ENCODE data around the gene CFAP73. TPM values are rescaled to one million over a fixed set of nuclear protein-coding genes. Genes with fewer than 3 reads are reported as not detected.

Gene CFAP73
- total RNA-seq, 2 experiments from 2014 or later, result 1.7 to 1.9 TPM

- no peaks in the 10 kb centered on the region for H3K36me3 Mint-ChIP-seq (ENCODE audit: low read depth)
- H3K27me3 Mint-ChIP-seq, result no peaks in the 10 kb centered on the region
- no peaks in the 10 kb centered on the region for H3K9me3 Mint-ChIP-seq
- no peak for TF ChIP-seq CTCF (IDR thresholded peaks at IDR 0.05)
- DNase-seq (no peak), ATAC-seq (no peak)
- no peak overlapping the region for H3K4me3 Mint-ChIP-seq
- ChIA-PET CTCF (interaction anchor here (1.6 to 2.5 kb wide), 2 partner anchors 21 to 43 kb away, joined by 5 to 8 read pairs; no protein-coding TSS in a partner anchor), POLR2A (no interaction called here)
- H3K27ac Mint-ChIP-seq, result no peak overlapping the region
- intact Hi-C loops (cut with micrococcal nuclease), result no loop called here
- peaks cover 14% of the 10 kb centered on the region for H3K4me1 Mint-ChIP-seq (ENCODE audit: low read depth)
Observed at GRCh38 chr12:113131556-113131955, 18.0 kb upstream of the CFAP73 start.

GRCh38 chr12:113133036-113133435 is 16.5 kb upstream of the CFAP73 start:
- Mint-ChIP-seq H3K4me3 (no peak overlapping the region), H3K9me3 (no peaks in the 10 kb centered on the region), H3K27ac (no peak overlapping the region), H3K4me1 (ENCODE audit: low read depth) (peaks cover 18% of the 10 kb centered on the region), H3K36me3 (ENCODE audit: low read depth) (no peaks in the 10 kb centered on the region), H3K27me3 (no peaks in the 10 kb centered on the region)
- POLR2A ChIA-PET, result interaction anchor here (1.0 to 2.0 kb wide), 2 partner anchors 43 to 89 kb away, joined by 3 to 5 read pairs; partner anchors contain the start of gene TPCN1
- intact Hi-C loops (cut with micrococcal nuclease), result no loop called here
- no peak for DNase-seq
- ATAC-seq, result no peak
- CTCF ChIA-PET, result interaction anchor here (1.6 to 3.8 kb wide), 3 partner anchors 41 to 85 kb away, joined by 5 to 16 read pairs (median 5); no protein-coding TSS in a partner anchor
- TF ChIP-seq CTCF (IDR thresholded peaks at IDR 0.05), result no peak

GRCh38 chr12:113133666-113134065 is 15.9 kb upstream of the CFAP73 start:
- Mint-ChIP-seq H3K27ac (no peak overlapping the region), H3K4me3 (no peak overlapping the region), H3K9me3 (no peaks in the 10 kb centered on the region), H3K4me1 (ENCODE audit: low read depth) (peaks cover 18% of the 10 kb centered on the region), H3K27me3 (no peaks in the 10 kb centered on the region), H3K36me3 (ENCODE audit: low read depth) (no peaks in the 10 kb centered on the region)
- ChIA-PET CTCF (interaction anchor here (0.8 to 3.8 kb wide), 8 partner anchors 20 to 86 kb away, joined by 3 to 21 read pairs (median 5); no protein-coding TSS in a partner anchor), POLR2A (interaction anchor here (1.8 to 2.8 kb wide), 3 partner anchors 19 to 88 kb away, joined by 4 to 12 read pairs (median 5); partner anchors contain the start of genes DTX1 and TPCN1)
- intact Hi-C loops (cut with micrococcal nuclease), result no loop called here
- no peak for TF ChIP-seq CTCF (IDR thresholded peaks at IDR 0.05)
- ATAC-seq (no peak), DNase-seq (no peak)

- POLR2A ChIA-PET, result interaction anchor here (1.8 to 2.8 kb wide), 3 partner anchors 19 to 88 kb away, joined by 4 to 12 read pairs (median 5); partner anchors contain the start of genes DTX1 and TPCN1
Observed at GRCh38 chr12:113134071-113134470, 15.5 kb upstream of the CFAP73 start.

More at GRCh38 chr12:113134071-113134470, 15.5 kb upstream of the CFAP73 start:
- Mint-ChIP-seq H3K27me3 (no peaks in the 10 kb centered on the region), H3K4me3 (no peak overlapping the region), H3K36me3 (ENCODE audit: low read depth) (no peaks in the 10 kb centered on the region), H3K9me3 (no peaks in the 10 kb centered on the region), H3K4me1 (ENCODE audit: low read depth) (peaks cover 18% of the 10 kb centered on the region), H3K27ac (no peak overlapping the region)
- DNase-seq, result no peak
- intact Hi-C loops (cut with micrococcal nuclease), result no loop called here
- ATAC-seq, result no peak
- TF ChIP-seq CTCF (IDR thresholded peaks at IDR 0.05), result no peak
- CTCF ChIA-PET, result interaction anchor here (0.8 to 3.8 kb wide), 8 partner anchors 20 to 86 kb away, joined by 3 to 21 read pairs (median 5); no protein-coding TSS in a partner anchor
